Heart right ventricle (tissue), 16 donors: ENCODE measurements around the gene PRDM16. TPM values are rescaled to one million over a fixed set of nuclear protein-coding genes. Genes with fewer than 3 reads are reported as not detected.

Experiments
- ATAC-seq, 8 donors: fragments of 200-7000 bp; cut with Tn5 transposase; one replicate each; pipeline ENCODE4 v1.9.1; 2020; ENCODE audit warnings: mild to moderate bottlenecking in 8 of 8, moderate library complexity in 8 of 8, moderate number of reproducible peaks in 1 of 8
- DNase-seq, 2 donors: peaks; one replicate each; pipeline ENCODE4 v3.0.0-alpha.2; 2020
- H3K27ac ChIP-seq, 10 donors: fragments of 200-600 bp; sonication (generic) in 2 of 10; one replicate each; pipeline versions ENCODE4 v1.5.0 to v1.8.0; 2020 to 2022; ENCODE audit warnings: mild to moderate bottlenecking in 3 of 10
- H3K27me3 ChIP-seq, 7 donors: fragments of 200-600 bp; one replicate each; pipeline ENCODE4 v1.8.0; 2021 to 2022; ENCODE audit warnings: mild to moderate bottlenecking in 2 of 7
- H3K36me3 ChIP-seq, 9 donors: fragments of 200-600 bp; sonication (generic) in 1 of 9; one replicate each; pipeline versions ENCODE4 v1.5.0 to v1.8.0; 2020 to 2022; ENCODE audit warnings: mild to moderate bottlenecking in 2 of 9
- H3K4me1 ChIP-seq, 9 donors: fragments of 200-600 bp; sonication (generic) in 1 of 9; one replicate each; pipeline versions ENCODE4 v1.5.0 to v1.8.0; 2020 to 2022; ENCODE audit warnings: mild to moderate bottlenecking in 4 of 9
- H3K4me3 ChIP-seq, 10 donors: fragments of 200-600 bp; sonication (generic) in 2 of 10; one replicate each; pipeline versions ENCODE4 v1.5.0 to v1.8.0; 2020 to 2022; ENCODE audit warnings: mild to moderate bottlenecking in 7 of 10, moderate library complexity in 2 of 10
- H3K9me3 ChIP-seq, 11 donors: fragments of 200-600 bp in 10 of 11; sonication (generic) in 2 of 11; one replicate each; pipeline versions ENCODE4 v1.5.0 to v1.8.0; 2013 to 2022; ENCODE audit warnings: mild to moderate bottlenecking in 2 of 11, control low read depth in 1 of 11, moderate library complexity in 1 of 11
- WGBS, 2 donors: extraction: QIAGEN DNeasy Blood & Tissue Kit; methylation state at CpG; one replicate each; pipeline ENCODE4 v1.1.7; 2013; ENCODE audit warnings: inconsistent platforms in 1 of 2; 5-methylcytosine and 5-hydroxymethylcytosine counted together
- intact Hi-C, 10 donors: fragments of 100-400 bp; cut with DNase I; formaldehyde crosslinking; loops; one replicate each; pipeline versions ENCODE4 v1.11.1 to v1.14.2; 2022
- polyA plus RNA-seq, 2 donors: library from polyadenylated mRNA; stranded (reverse); fragments of 200-250 nt; gene quantifications; one replicate each; pipeline ENCODE4 v1.2.3, GENCODE V29; 2013
- total RNA-seq, 10 donors: library from RNA; stranded (reverse); fragmentation: NEBNext Ultra II Directional in 3 of 10; extraction: Animal tissue kit (Norgen Biotek cat#: 25700) in 3 of 10; gene quantifications; one replicate each; pipeline versions ENCODE4 v1.2.1 to v1.2.4, GENCODE V29; 2021 to 2023
- TF ChIP-seq, protein P1 (sequence below), 9 donors: fragments of 200-600 bp; sonication (generic) in 2 of 9; IDR thresholded peaks; one replicate each; pipeline versions ENCODE4 v1.5.0 to v1.8.0; 2021 to 2022; ENCODE audit warnings: antibody characterized with exemption in 9 of 9, mild to moderate bottlenecking in 5 of 9, moderate library complexity in 1 of 9
- donor health status: Arrhythmogenic right ventricular cardiomyopathy.
- donor health status: ischemic (EF 13 %, LVEDD 7.1; RV severe dilation, severe dysfunction).
- donor health status: healthy with polysubstance abuse.
- donor health status: DM: no; HTN: yes; CAD: no.
- donor health status: DM: no; HTN: no; CAD: no.
- donor health status: ischemic (EF 25% LVEDD 6.9; RV normal size, moderate dysfunction).
- donor health status: ischemic (EF 25% LVEDD 5.7; RV mildly dilated, moderate dysfunction).
- donor health status: healthy.
- donor health status: DM: yes; HTN: yes; CAD: no.
- donor health status: Ischemic cardiomyopathy.
- donor health status: ischemic (EF 35%, LVEDD 5.7; RV mildly dilated, moderate dysfunction).
- donor health status: nonischemic (EF 11% LVEDD 7.7; RV severe dilation, severe dysfunction).
- donor health status: DM: yes; HTN: yes; CAD: no.
- donor health status: PGD.
- donor health status: ischemic (EF 29% LVEDD 5.4; RV normal size, mild dysfunction).
- donor health status: nonischemic (EF 23%, LVEDD 6.1; RV moderate dilation, normal function).

The PRDM16 gene
- total and polyA plus RNA-seq, 12 donors: 4.1 to 25.9 (median 14.8) TPM

DNA sequence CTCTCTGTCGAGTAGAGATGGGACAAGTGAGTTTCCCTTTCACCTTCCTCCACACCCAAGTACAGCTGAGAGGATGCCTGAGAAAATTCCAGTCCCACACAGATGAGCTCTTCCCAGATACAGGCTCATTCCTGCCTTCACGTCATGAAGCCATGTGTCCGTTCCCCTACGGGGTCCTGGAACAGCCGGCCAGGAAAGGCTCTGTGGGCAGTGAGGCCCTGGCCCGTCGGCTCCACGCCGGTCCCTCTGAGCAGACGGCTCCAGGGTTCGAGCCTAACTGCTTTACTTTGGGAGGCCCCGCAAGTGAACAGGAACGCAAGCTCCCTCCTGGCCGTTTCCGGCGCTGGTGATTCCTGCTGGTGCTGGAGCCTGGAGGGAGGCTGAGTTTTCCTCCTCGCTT lies 328.3 kb downstream of the PRDM16 start:
- H3K27ac ChIP-seq: no peak overlapping the region
- no peaks in the 10 kb centered on the region for H3K9me3 ChIP-seq
- TF ChIP-seq, protein P1, sequence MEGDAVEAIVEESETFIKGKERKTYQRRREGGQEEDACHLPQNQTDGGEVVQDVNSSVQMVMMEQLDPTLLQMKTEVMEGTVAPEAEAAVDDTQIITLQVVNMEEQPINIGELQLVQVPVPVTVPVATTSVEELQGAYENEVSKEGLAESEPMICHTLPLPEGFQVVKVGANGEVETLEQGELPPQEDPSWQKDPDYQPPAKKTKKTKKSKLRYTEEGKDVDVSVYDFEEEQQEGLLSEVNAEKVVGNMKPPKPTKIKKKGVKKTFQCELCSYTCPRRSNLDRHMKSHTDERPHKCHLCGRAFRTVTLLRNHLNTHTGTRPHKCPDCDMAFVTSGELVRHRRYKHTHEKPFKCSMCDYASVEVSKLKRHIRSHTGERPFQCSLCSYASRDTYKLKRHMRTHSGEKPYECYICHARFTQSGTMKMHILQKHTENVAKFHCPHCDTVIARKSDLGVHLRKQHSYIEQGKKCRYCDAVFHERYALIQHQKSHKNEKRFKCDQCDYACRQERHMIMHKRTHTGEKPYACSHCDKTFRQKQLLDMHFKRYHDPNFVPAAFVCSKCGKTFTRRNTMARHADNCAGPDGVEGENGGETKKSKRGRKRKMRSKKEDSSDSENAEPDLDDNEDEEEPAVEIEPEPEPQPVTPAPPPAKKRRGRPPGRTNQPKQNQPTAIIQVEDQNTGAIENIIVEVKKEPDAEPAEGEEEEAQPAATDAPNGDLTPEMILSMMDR (IDR thresholded peaks at IDR 0.05): no peak
- intact Hi-C loops: no loop called here
- H3K36me3 ChIP-seq: no peaks in the 10 kb centered on the region
- WGBS, 2 donors: 72 to 76% methylated on average over 17 of the region's 17 CpGs
- DNase-seq: no peak
- H3K4me1 ChIP-seq: peaks cover 7 to 48% (median 24%) of the 10 kb centered on the region in 9 donors
- no peak overlapping the region for H3K4me3 ChIP-seq
- H3K27me3 ChIP-seq: peaks cover 0 to 34% (median 13%) of the 10 kb centered on the region in 7 donors
- ATAC-seq: no peak

DNA sequence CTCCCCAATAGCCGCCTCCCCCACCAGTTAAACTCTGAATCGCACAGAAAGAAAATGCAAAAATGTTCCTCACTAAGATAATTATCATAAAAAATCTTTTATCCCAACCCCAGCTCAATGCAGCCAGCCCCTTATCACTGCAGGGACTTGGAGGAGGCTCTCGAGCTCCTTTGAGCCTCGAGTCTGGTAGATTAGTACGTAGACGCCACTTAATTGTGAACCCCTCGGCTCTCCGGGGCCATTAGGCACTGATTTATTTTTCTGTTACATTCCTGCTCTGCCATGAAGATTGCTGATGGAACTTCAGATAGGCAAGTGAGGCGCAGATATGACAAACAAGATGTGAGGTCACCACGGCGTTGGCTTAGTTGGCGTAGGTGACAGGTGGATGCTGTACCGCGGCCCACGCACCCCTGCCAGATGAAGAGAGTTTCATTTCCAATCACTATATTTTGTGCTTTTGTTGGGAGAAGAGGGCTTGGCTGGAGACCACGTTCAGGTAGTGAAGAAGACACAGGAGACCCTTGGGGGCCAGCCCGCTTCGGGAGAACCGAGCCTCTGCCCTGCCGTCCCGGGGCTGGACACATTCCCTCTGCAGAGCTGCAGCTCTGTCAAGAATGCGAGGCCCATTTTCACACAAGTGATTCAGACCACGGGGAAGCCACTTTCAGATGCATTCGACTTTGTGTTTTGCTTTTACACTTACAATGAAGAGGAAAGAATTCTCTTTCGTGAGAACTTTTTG lies 329.6 kb downstream of the PRDM16 start:
- TF ChIP-seq, protein P1 (IDR thresholded peaks at IDR 0.05): no peak
- 84 to 90% methylated on average over 25 of the region's 25 CpGs for WGBS, 2 donors
- no peak for ATAC-seq
- Histone ChIP-seq H3K36me3 (peaks cover 0 to 2% (median 0%) of the 10 kb centered on the region in 9 donors), H3K27ac (no peak overlapping the region), H3K27me3 (peaks cover 0 to 28% (median 13%) of the 10 kb centered on the region in 7 donors), H3K9me3 (no peaks in the 10 kb centered on the region), H3K4me1 (peaks cover 0 to 48% (median 21%) of the 10 kb centered on the region in 9 donors), H3K4me3 (no peak overlapping the region)
- intact Hi-C loops: no loop called here
- DNase-seq: no peak

DNA sequence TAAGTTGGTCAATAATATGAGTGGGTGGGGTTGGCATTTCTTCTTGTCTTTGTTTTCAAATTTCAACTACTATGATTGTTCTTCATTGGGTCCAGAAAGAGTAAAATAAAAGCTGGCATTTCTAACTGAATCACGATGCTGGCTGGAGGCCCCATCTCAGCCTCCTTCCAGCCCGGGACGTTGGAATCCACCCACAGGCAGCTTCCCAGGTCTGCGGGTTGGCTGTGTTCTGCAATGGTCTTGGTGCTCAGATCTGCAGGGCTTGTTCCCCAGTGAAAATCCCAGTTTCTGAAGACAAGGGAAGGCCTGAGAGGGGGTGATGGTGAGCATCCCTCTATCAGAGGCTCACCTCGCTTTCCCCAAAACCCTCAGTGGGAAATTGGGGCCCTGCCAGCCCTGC lies 330.7 kb downstream of the PRDM16 start:
- Histone ChIP-seq H3K27me3 (peaks cover 0 to 17% (median 6%) of the 10 kb centered on the region in 7 donors), H3K4me3 (no peak overlapping the region), H3K27ac (no peak overlapping the region), H3K9me3 (no peaks in the 10 kb centered on the region), H3K36me3 (peaks cover 0 to 8% (median 0%) of the 10 kb centered on the region in 9 donors), H3K4me1 (peaks cover 0 to 39% (median 13%) of the 10 kb centered on the region in 9 donors)
- intact Hi-C loops: loop anchor here in 1 of 10 donors (10.0 kb wide), 1 partner anchor 335 kb away; the partner anchor contains the start of gene PRDM16
- no peak for DNase-seq
- TF ChIP-seq, protein P1 (IDR thresholded peaks at IDR 0.05): no peak
- ATAC-seq: no peak
- WGBS, 2 donors: 49 to 51% methylated on average over 5 of the region's 5 CpGs

DNA sequence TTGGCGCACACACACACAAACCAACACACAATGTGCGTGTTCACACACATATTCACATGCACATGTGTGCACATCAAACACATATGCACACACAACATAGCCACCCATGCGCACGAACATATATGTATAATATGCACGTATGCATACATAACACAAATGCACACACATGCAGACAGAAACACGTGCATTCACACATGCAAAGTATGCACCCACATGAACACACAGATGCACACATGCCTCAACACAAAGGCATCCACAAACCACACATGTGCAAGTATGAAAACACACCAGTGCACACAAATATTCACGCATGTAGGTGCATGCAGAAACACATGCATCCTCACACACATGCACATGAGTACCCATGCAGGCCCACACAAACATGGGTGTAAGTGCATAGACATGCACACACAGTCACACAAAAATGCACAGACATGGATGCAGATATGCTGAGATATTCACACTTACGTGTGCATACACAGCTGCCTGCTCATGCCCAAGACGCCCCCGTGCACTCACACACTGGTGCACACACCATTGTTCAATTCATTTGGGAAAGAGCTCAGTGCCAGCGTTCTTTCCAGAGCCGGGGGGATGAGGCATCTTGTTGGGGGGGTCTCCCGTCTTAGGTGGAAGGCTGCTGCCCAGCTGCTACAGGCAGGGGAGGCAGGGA lies 332.7 kb downstream of the PRDM16 start:
- Histone ChIP-seq H3K4me1 (peaks cover 0 to 36% (median 13%) of the 10 kb centered on the region in 9 donors), H3K4me3 (no peak overlapping the region), H3K9me3 (no peaks in the 10 kb centered on the region), H3K27me3 (peaks cover 0 to under 1% (median 0%) of the 10 kb centered on the region in 7 donors), H3K27ac (no peak overlapping the region), H3K36me3 (peaks cover 0 to 26% (median 0%) of the 10 kb centered on the region in 9 donors)
- TF ChIP-seq, protein P1 (IDR thresholded peaks at IDR 0.05): no peak
- intact Hi-C loops: loop anchor here in 1 of 10 donors (10.0 kb wide), 1 partner anchor 337 kb away; the partner anchor contains the start of gene PRDM16
- no peak for DNase-seq
- 75 to 80% methylated on average over 13 of the region's 13 CpGs for WGBS, 2 donors
- no peak for ATAC-seq
